HCT116 (cell line): ENCODE measurements around the gene CTIF. TPM values are rescaled to one million over a fixed set of nuclear protein-coding genes. Genes with fewer than 3 reads are reported as not detected.

Source experiments
- ATAC-seq: fragments of 200-7000 bp; cut with Tn5 transposase; 2 replicates; pipeline ENCODE4 v1.9.1; 2020; ENCODE audit warnings: mild to moderate bottlenecking, moderate library complexity
- BruUV-seq: library from RNA; stranded (reverse); fragments of 400-500 nt; replicated peaks from 2 replicates; lab custom pipeline; 2021; lab: Mats Ljungman, UMichigan
- CTCF ChIA-PET: fragments of 300-600 bp; sonication (Branson Sonifier 250); formaldehyde crosslinking; loops from one replicate; lab custom pipeline; 2021; ENCODE audit warnings: antibody characterized with exemption; lab: Charles Lee
- POLR2A ChIA-PET: fragments of 300-600, 350-600 bp; sonication (Branson Sonifier 250); formaldehyde crosslinking; loops from one replicate; lab custom pipeline; 2021; ENCODE audit warnings: antibody characterized with exemption; lab: Charles Lee
- RAD21 ChIA-PET, 2 experiments: fragments of 300-600 bp; sonication (Branson Sonifier 250); formaldehyde crosslinking; loops; one replicate each; lab custom pipeline; 2023; ENCODE audit warnings: low total read pairs in 2 of 2; ENCODE audit not compliant: uncharacterized antibody in 2 of 2, unreplicated experiment in 2 of 2, low non-redundant PET in 1 of 2; lab: Charles Lee
- DNase-seq: peaks from one replicate; pipeline ENCODE4 v3.0.0-alpha.2; 2010; ENCODE audit warnings: low read depth, low spot score
- H2AFZ ChIP-seq: fragments of 200-600 bp; shearing (Covaris generic), sonication (generic); 2 replicates; pipeline ENCODE4 v1.6.1; 2017; ENCODE audit warnings: low read depth, mixed run types, mixed read lengths, antibody characterized with exemption, low read length; ENCODE audit not compliant: poor library complexity, severe bottlenecking
- H3K27ac ChIP-seq: 2 replicates; pipeline ENCODE4 v1.5.1; 2012; ENCODE audit warnings: low read depth, low read length
- H3K27me3 ChIP-seq: fragments of 200-600 bp; sonication (generic); 2 replicates; pipeline ENCODE4 v1.6.1; 2016; ENCODE audit warnings: mixed run types, low read length, mixed read lengths; ENCODE audit not compliant: insufficient read depth
- H3K36me3 ChIP-seq, 2 experiments: fragments of 200-500 bp in 1 of 2; fragments of 200-600 bp in 1 of 2; sonication (Bioruptor generic) in 1 of 2; sonication (generic) in 1 of 2; 2 replicates each; pipeline versions ENCODE4 v1.5.1 to v1.6.1; 2014 to 2016; ENCODE audit warnings: low read length in 2 of 2, inconsistent platforms in 1 of 2, mixed read lengths in 1 of 2, mixed run types in 1 of 2; ENCODE audit not compliant: insufficient read depth in 2 of 2, control insufficient read depth in 1 of 2
- H3K4me1 ChIP-seq, 2 experiments: fragments of 200-600 bp in 1 of 2; sonication (generic) in 1 of 2; 2 replicates each; pipeline versions ENCODE4 v1.5.1 to v1.6.1; 2012 to 2017; ENCODE audit warnings: low read length in 2 of 2, inconsistent platforms in 1 of 2, mild to moderate bottlenecking in 1 of 2, mixed read lengths in 1 of 2, mixed run types in 1 of 2, moderate library complexity in 1 of 2; ENCODE audit not compliant: insufficient read depth in 2 of 2, control insufficient read depth in 1 of 2
- H3K4me2 ChIP-seq: fragments of 200-600 bp; sonication (generic); 2 replicates; pipeline ENCODE4 v1.6.1; 2017; ENCODE audit warnings: mixed run types, low read length, mixed read lengths
- H3K4me3 ChIP-seq, 2 experiments: fragments of 200-600 bp in 1 of 2; sonication (generic) in 1 of 2; replicated peaks in 1 of 2; 2 replicates each; pipeline ENCODE4 v1.5.1; 2011 to 2016; ENCODE audit warnings: low read length in 2 of 2, control low read depth in 1 of 2, low read depth in 1 of 2, mild to moderate bottlenecking in 1 of 2, mixed read lengths in 1 of 2, mixed run types in 1 of 2
- H3K79me2 ChIP-seq: fragments of 200-600 bp; sonication (generic); 2 replicates; pipeline ENCODE4 v1.6.1; 2017; ENCODE audit warnings: mild to moderate bottlenecking, mixed run types, low read length, moderate library complexity, mixed read lengths; ENCODE audit not compliant: insufficient read depth
- H3K9ac ChIP-seq: fragments of 200-600 bp; sonication (generic); 2 replicates; pipeline ENCODE4 v1.6.1; 2016; ENCODE audit warnings: low read length, mixed read lengths
- H3K9me2 ChIP-seq: fragments of 200-600 bp; sonication (generic), shearing (Covaris generic); 2 replicates; pipeline ENCODE4 v1.6.1; 2017; ENCODE audit warnings: mixed run types, mild to moderate bottlenecking, moderate library complexity; ENCODE audit not compliant: insufficient read depth
- H3K9me3 ChIP-seq, 2 experiments: fragments of 200-500 bp in 1 of 2; fragments of 200-600 bp in 1 of 2; sonication (Bioruptor generic) in 1 of 2; sonication (generic) in 1 of 2; 2 replicates each; pipeline ENCODE4 v1.6.1; 2014 to 2017; ENCODE audit warnings: low read length in 2 of 2, mixed read lengths in 2 of 2, inconsistent platforms in 1 of 2, low read depth in 1 of 2, mild to moderate bottlenecking in 1 of 2, mixed run types in 1 of 2, moderate library complexity in 1 of 2; ENCODE audit not compliant: control insufficient read depth in 1 of 2, insufficient read depth in 1 of 2
- H4K20me1 ChIP-seq: fragments of 200-600 bp; sonication (generic), shearing (Covaris generic); 2 replicates; pipeline ENCODE4 v1.6.1; 2017; ENCODE audit warnings: mixed run types, mild to moderate bottlenecking, moderate library complexity; ENCODE audit not compliant: insufficient read depth
- CBX3 ChIP-seq: IDR thresholded peaks from 2 replicates; pipeline ENCODE4 v1.6.1; 2012; ENCODE audit warnings: low read depth
- CTCF ChIP-seq, 3 experiments: fragments of 200-600 bp in 1 of 3; sonication (generic) in 1 of 3; IDR thresholded peaks in 2 of 3; conservative IDR thresholded peaks in 1 of 3; 2 replicates each; pipeline ENCODE4 v1.5.1; 2012 to 2017; ENCODE audit warnings: low read depth in 2 of 3, low read length in 2 of 3, antibody characterized with exemption in 1 of 3, borderline replicate concordance in 1 of 3, control low read depth in 1 of 3, mild to moderate bottlenecking in 1 of 3, mixed read lengths in 1 of 3, mixed run types in 1 of 3, moderate library complexity in 1 of 3; ENCODE audit not compliant: insufficient read depth in 1 of 3
- EGR1 ChIP-seq: IDR thresholded peaks from 2 replicates; pipeline ENCODE4 v1.6.1; 2012; ENCODE audit warnings: low read depth
- EZH2 ChIP-seq: fragments of 200-600 bp; sonication (generic); IDR thresholded peaks from 2 replicates; pipeline ENCODE4 v1.6.1; 2017; ENCODE audit warnings: antibody characterized with exemption, mixed run types
- POLR2A ChIP-seq: IDR thresholded peaks from 2 replicates; pipeline ENCODE4 v1.7.0; 2011; ENCODE audit warnings: borderline replicate concordance; ENCODE audit not compliant: insufficient read depth, insufficient read length; ENCODE audit errors: extremely low read depth
- POLR2AphosphoS5 ChIP-seq: IDR thresholded peaks from 2 replicates; pipeline ENCODE4 v1.6.1; 2011; ENCODE audit warnings: mild to moderate bottlenecking, low read depth, low read length, moderate library complexity
- RAD21 ChIP-seq: IDR thresholded peaks from 2 replicates; pipeline ENCODE4 v1.6.1; 2012; ENCODE audit warnings: low read depth, mild to moderate bottlenecking
- REST ChIP-seq: IDR thresholded peaks from 2 replicates; pipeline ENCODE4 v1.6.1; 2012; ENCODE audit warnings: low read depth
- SP1 ChIP-seq: IDR thresholded peaks from 2 replicates; pipeline ENCODE4 v1.6.1; 2012; ENCODE audit warnings: low read depth
- intact Hi-C: fragments of 100-400 bp; cut with micrococcal nuclease; formaldehyde crosslinking; loops from 2 replicates; pipeline ENCODE4 v1.10.0; 2022
- total RNA-seq: library from RNA; stranded (reverse); gene quantifications from one replicate; pipeline ENCODE4 v1.2.1, GENCODE V29; 2021; ENCODE audit not compliant: unreplicated experiment
- TF ChIP-seq, protein P1 (sequence below): IDR thresholded peaks from 2 replicates; pipeline ENCODE4 v1.6.1; 2012
- TF ChIP-seq, protein P2 (sequence below): IDR thresholded peaks from 2 replicates; pipeline ENCODE4 v1.6.1; 2011; ENCODE audit warnings: mild to moderate bottlenecking, low read length, moderate library complexity; ENCODE audit not compliant: insufficient replicate concordance; ENCODE audit errors: extremely low read depth

Gene CTIF
- total RNA-seq, 1 experiment from 2014 or later, result 19.7 TPM

DNA sequence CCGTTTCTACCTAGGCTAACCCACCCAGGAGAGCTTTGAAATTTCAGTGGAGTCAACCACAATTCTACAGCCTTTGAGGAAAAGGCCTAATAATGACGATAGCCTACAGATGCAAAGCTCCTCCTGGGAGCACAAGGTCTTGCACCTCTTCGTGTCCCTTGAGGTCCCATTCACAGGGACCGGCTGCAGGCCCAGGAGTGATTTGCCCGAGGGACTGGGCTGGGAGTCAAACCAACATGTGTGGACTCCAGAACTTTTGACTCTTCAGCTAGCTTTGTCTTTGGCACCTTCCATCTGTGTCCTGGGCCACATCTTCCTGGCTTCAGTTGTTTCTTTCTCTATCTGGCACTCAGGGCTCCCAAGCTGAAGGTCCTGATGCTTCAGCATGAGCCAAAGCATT is 335.4 kb downstream of the CTIF start:
- Histone ChIP-seq H3K4me3 (no peak overlapping the region), H2AFZ (no peak overlapping the region), H3K4me2 (no peak overlapping the region), H3K27ac (no peak overlapping the region), H4K20me1 (no peaks in the 10 kb centered on the region), H3K36me3 (no peaks in the 10 kb centered on the region), H3K9ac (no peak overlapping the region), H3K9me2 (no peaks in the 10 kb centered on the region), H3K9me3 (no peaks in the 10 kb centered on the region), H3K79me2 (no peaks in the 10 kb centered on the region), H3K27me3 (peaks cover 31% of the 10 kb centered on the region; the same call in 1 of the 2 replicates), H3K4me1 (peaks cover 8 to 23% of the 10 kb centered on the region in 2 experiments)
- POLR2A ChIA-PET, result no interaction called here
- ATAC-seq, result no peak
- intact Hi-C loops, result no loop called here
- DNase-seq, result no peak
- CTCF ChIA-PET, result no interaction called here
- no peak for TF ChIP-seq POLR2AphosphoS5
- RAD21 ChIA-PET, result no interaction called here
- no TSS peak for BruUV-seq

- ChIA-PET POLR2A (no interaction called here), CTCF (no interaction called here), RAD21 (no interaction called here)
- no TSS peak for BruUV-seq
- Histone ChIP-seq H3K9ac (no peak overlapping the region), H3K36me3 (no peaks in the 10 kb centered on the region), H3K79me2 (no peaks in the 10 kb centered on the region), H3K27ac (no peak overlapping the region), H3K4me2 (no peak overlapping the region), H3K27me3 (peaks cover 31% of the 10 kb centered on the region; the same call in 1 of the 2 replicates), H3K4me3 (no peak overlapping the region), H3K9me3 (no peaks in the 10 kb centered on the region), H3K9me2 (no peaks in the 10 kb centered on the region), H3K4me1 (peaks cover 8 to 23% of the 10 kb centered on the region in 2 experiments), H2AFZ (no peak overlapping the region), H4K20me1 (no peaks in the 10 kb centered on the region)
- ATAC-seq (no peak), DNase-seq (no peak)
- intact Hi-C loops, result no loop called here
- TF ChIP-seq CTCF (IDR thresholded peaks at IDR 0.05 in 2 of 3, conservative IDR thresholded peaks at IDR 0.05 in 1 of 3; ENCODE audit: borderline replicate concordance in 1 of 3, insufficient read depth in 1 of 3, low read depth in 2 of 3, low read length in 2 of 3), result no peak
- no peak for TF ChIP-seq REST
- TF ChIP-seq SP1, result no peak
- no peak for TF ChIP-seq CBX3
- TF ChIP-seq EZH2, result no peak
- TF ChIP-seq, protein P1, sequence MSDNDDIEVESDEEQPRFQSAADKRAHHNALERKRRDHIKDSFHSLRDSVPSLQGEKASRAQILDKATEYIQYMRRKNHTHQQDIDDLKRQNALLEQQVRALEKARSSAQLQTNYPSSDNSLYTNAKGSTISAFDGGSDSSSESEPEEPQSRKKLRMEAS, result no peak
- TF ChIP-seq, protein P2, sequence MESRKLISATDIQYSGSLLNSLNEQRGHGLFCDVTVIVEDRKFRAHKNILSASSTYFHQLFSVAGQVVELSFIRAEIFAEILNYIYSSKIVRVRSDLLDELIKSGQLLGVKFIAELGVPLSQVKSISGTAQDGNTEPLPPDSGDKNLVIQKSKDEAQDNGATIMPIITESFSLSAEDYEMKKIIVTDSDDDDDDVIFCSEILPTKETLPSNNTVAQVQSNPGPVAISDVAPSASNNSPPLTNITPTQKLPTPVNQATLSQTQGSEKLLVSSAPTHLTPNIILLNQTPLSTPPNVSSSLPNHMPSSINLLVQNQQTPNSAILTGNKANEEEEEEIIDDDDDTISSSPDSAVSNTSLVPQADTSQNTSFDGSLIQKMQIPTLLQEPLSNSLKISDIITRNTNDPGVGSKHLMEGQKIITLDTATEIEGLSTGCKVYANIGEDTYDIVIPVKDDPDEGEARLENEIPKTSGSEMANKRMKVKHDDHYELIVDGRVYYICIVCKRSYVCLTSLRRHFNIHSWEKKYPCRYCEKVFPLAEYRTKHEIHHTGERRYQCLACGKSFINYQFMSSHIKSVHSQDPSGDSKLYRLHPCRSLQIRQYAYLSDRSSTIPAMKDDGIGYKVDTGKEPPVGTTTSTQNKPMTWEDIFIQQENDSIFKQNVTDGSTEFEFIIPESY, result no peak
- no peak for TF ChIP-seq RAD21
- TF ChIP-seq POLR2A, result no peak
- TF ChIP-seq EGR1, result no peak
Measured at GRCh38 chr18:48874701-48875162, 335.9 kb downstream of the CTIF start.
